ENCODE data around the gene UACA.

DNA sequence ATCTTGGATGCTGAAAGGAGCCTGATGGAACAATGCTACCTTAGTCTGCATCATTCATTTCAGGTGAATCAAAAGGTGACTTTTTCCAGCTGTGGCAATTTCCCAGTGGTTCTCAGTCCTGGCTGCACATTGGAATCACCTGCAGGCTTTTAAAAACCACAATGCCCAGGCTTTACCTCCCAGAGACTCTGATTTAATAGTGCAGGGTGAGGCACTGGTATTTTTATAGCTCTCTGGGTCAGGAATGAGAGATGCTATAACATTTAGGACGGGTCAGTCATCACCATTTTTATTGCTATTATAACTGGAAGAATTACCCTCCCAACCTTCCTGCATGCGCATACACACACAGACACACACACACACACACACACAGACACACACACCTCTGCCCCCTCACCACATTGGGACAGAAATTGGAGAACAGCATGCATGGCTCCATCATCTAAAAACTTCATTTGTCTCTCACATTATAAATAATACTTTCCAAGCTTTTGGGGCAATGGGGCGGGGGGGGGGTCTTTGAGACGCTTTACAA, 49.5 kb upstream of the UACA start:
- TF ChIP-seq, protein P1, sequence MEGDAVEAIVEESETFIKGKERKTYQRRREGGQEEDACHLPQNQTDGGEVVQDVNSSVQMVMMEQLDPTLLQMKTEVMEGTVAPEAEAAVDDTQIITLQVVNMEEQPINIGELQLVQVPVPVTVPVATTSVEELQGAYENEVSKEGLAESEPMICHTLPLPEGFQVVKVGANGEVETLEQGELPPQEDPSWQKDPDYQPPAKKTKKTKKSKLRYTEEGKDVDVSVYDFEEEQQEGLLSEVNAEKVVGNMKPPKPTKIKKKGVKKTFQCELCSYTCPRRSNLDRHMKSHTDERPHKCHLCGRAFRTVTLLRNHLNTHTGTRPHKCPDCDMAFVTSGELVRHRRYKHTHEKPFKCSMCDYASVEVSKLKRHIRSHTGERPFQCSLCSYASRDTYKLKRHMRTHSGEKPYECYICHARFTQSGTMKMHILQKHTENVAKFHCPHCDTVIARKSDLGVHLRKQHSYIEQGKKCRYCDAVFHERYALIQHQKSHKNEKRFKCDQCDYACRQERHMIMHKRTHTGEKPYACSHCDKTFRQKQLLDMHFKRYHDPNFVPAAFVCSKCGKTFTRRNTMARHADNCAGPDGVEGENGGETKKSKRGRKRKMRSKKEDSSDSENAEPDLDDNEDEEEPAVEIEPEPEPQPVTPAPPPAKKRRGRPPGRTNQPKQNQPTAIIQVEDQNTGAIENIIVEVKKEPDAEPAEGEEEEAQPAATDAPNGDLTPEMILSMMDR (conservative IDR thresholded peaks at IDR 0.05; ENCODE audit: low read length) = no peak
- TF ChIP-seq EZH2phosphoT487 (IDR thresholded peaks at IDR 0.05; ENCODE audit: borderline replicate concordance) = no peak
